Muscle layer of duodenum (tissue), 2 donors: ENCODE results near the gene GPD2.
A peak's percentile ranks its signal among the peaks of the same experiment; 100 is the strongest.

Experiments
- H3K27ac ChIP-seq: one replicate; pipeline ENCODE4 v1.7.0; 2013; ENCODE audit warnings: mild to moderate bottlenecking, low read length
- H3K27me3 ChIP-seq: one replicate; pipeline ENCODE4 v1.7.0; 2013; ENCODE audit warnings: low read depth, mild to moderate bottlenecking, control low read depth, low read length
- H3K36me3 ChIP-seq, 2 donors: one replicate each; pipeline ENCODE4 v1.7.0; 2013; ENCODE audit warnings: low read length in 2 of 2, control low read depth in 1 of 2, mild to moderate bottlenecking in 1 of 2; ENCODE audit not compliant: insufficient read depth in 2 of 2, control insufficient read depth in 1 of 2
- H3K4me1 ChIP-seq, 2 donors: one replicate each; pipeline ENCODE4 v1.7.0; 2013; ENCODE audit warnings: low read length in 2 of 2, mild to moderate bottlenecking in 2 of 2, control low read depth in 1 of 2, moderate library complexity in 1 of 2; ENCODE audit not compliant: insufficient read depth in 2 of 2, control insufficient read depth in 1 of 2
- H3K4me3 ChIP-seq, 2 donors: one replicate each; pipeline ENCODE4 v1.7.0; 2013; ENCODE audit warnings: low read length in 2 of 2, low read depth in 1 of 2, mild to moderate bottlenecking in 1 of 2
- H3K9me3 ChIP-seq, 2 donors: one replicate each; pipeline ENCODE4 v1.7.0; 2013; ENCODE audit warnings: low read length in 2 of 2, control low read depth in 1 of 2, mild to moderate bottlenecking in 1 of 2; ENCODE audit not compliant: control insufficient read depth in 1 of 2
- donor health status: healthy.

Gene GPD2

DNA sequence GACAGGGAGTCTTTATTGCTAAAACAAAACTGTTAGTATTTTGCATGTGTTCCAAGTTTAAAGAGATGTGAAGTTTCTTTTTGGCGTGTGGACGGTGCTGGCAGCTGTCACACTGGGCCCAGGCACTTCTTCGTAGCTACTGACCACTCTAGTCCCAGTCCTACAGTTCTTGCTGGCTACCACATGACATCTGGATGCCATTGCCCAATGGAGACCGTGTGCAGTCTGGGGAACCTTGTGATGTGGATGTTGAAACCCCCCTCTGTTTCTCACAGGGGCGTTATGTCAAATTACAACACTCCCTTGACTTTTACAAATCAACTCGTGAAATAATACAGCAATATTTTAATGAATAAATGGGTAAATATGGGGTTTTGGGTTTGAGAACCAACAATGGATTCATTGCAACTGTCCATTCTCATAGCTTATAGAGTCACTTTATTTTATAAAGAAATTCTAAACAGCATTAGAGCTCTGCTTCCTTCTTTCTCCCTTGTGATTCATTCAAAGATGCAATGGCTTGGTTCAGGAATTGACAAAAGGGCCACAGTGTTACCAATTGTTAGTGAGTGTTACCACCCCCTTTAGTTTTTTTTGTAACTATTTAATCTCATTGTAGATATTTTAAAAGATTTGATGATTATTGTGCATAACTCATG is 1.2 kb downstream of the GPD2 start:
- peak overlapping the region; percentile 77 to 95 for H3K4me3 ChIP-seq
- H3K4me1 ChIP-seq = peaks cover 11 to 17% of the 10 kb centered on the region in 2 donors
- no peaks in the 10 kb centered on the region for H3K27me3 ChIP-seq
- H3K36me3 ChIP-seq = peaks cover 0 to 7% of the 10 kb centered on the region in 2 donors
- H3K27ac ChIP-seq = peak overlapping the region; percentile 93
- no peaks in the 10 kb centered on the region for H3K9me3 ChIP-seq

DNA sequence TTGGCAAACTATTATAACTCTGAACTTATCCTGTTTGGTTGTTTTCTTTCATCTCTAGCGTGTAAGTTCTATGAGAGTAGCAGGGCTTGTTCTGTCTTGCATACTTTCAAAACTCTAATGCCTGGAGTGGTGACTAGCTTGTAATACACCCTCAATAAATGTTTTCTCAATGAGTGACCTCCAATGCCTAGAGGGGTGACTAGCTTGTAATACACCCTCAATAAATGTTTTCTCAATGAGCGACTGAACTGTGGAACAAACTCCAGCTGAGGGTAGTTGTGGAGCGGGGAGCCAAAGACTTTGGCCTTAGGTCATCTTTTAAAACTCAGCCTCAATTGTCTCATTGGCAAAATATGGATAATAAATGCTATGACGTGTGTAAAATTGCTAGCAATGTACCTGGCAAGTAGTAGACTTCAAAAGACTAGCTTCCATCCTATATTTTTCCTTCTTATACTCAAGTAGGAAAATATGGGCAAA is 1.8 kb downstream of the GPD2 start:
- H3K27ac ChIP-seq = no peak overlapping the region
- H3K27me3 ChIP-seq = no peaks in the 10 kb centered on the region
- H3K9me3 ChIP-seq = no peaks in the 10 kb centered on the region
- H3K4me3 ChIP-seq = peak overlapping the region in 1 of 2 donors; percentile 95
- H3K4me1 ChIP-seq = peaks cover 11 to 17% of the 10 kb centered on the region in 2 donors
- peaks cover 0 to 7% of the 10 kb centered on the region in 2 donors for H3K36me3 ChIP-seq

DNA sequence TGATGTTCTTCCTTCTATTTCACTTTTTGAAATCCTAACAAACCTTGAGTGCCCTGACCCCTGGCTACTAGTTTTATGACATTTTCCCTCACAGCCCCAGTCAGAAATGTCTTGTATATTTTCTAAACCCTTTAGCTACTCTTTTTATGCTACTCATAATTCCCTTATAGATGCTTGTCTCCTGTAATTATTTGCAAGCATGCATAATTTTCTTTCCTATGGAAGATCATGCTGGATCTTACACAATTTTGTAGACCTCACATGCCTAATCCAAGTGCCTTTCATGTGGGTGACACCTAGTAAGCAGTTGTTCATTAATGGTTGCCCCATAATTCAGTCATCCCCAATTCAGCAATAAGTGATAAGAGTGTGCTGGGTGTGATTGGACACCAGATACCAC is 6.9 kb downstream of the GPD2 start:
- Histone ChIP-seq H3K4me1 (peaks cover 0 to 1% of the 10 kb centered on the region in 2 donors), H3K27me3 (no peaks in the 10 kb centered on the region), H3K36me3 (no peaks in the 10 kb centered on the region), H3K4me3 (no peak overlapping the region), H3K27ac (no peak overlapping the region), H3K9me3 (no peaks in the 10 kb centered on the region)

DNA sequence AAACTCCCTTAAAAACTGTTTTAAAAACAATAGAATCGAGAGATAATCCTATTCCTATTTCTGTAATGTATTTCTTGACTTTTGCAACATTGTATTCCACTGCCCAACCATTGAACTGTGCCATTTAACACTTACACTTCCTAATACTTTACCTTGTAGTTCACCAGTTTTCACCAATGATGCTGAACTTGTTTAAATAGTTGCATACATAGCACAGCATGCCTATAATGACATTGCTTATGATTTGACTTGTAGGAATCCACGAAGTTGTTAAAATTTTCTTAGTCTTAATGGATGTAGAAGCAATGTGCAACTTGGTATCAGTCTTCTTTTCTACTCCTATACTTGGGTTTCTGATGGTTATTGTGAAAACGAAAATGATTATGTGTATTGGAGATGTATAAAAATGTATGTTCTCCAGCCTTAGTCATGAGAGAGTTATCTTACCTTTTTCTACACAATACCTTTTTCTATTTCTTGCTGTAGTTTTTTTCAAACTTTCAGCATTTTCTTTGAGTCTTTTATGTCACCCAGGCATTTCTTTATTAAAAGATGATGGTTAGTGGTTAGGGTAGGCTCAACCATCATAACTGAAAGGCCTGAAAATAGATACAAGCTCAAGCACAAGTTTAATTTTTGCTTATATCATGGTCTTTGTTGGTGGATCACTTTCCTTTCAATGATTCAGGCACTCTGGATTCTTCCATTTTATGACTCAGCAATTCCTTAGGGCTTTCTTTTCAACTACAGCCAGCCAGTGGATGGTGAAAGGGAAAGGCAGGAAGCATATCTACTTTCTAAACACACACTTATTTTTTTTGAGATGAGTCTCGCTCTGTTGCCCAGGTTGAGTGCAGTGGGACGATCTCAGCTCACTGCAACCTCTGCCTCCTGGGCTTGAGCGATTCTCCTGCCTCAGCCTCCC is 9.4 kb downstream of the GPD2 start:
- H3K4me1 ChIP-seq = no peaks in the 10 kb centered on the region
- H3K36me3 ChIP-seq = no peaks in the 10 kb centered on the region
- H3K9me3 ChIP-seq = no peaks in the 10 kb centered on the region
- H3K27me3 ChIP-seq = no peaks in the 10 kb centered on the region
- no peak overlapping the region for H3K4me3 ChIP-seq
- no peak overlapping the region for H3K27ac ChIP-seq

DNA sequence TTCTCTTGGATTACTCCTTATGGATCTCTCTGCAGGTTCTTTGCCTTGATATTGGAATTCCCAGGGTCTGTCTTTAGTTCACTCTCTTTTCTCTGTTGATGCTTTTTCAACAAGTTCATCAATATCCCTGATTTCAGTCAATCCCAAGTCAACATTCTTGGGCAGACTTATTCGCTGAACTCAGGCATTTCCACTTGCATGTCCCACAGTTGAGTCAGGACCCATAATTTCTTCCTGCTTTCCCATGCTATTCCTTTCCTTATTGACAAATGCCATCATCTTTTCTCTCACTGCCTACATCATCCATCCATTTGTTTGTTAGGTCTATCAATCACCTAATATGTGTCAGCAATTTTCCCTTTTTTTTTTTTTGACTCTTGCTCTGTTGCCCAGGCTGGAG is 11.6 kb downstream of the GPD2 start:
- Histone ChIP-seq H3K4me3 (no peak overlapping the region), H3K9me3 (no peaks in the 10 kb centered on the region), H3K27ac (no peak overlapping the region), H3K36me3 (no peaks in the 10 kb centered on the region), H3K4me1 (no peaks in the 10 kb centered on the region), H3K27me3 (no peaks in the 10 kb centered on the region)

DNA sequence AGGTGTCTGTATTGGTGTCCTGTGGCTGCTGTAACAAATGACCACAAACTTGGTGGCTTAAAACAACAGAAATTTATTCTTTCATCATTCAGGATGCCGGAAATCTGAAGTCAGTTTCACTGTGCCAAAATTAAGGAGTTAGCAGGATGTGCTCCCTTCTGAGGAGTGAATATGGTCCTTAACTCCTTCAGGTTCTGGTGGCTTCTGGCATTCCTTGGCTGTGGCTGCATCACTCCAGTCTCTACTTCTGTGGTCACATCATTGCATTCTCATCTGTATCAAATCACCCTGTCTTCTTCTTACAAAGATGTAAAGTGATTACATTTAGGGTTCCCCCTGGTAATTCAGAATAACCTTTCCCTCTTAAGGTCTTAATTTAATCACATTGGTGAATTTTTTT is 12.6 kb downstream of the GPD2 start:
- Histone ChIP-seq H3K4me3 (no peak overlapping the region), H3K9me3 (no peaks in the 10 kb centered on the region), H3K36me3 (no peaks in the 10 kb centered on the region), H3K27me3 (no peaks in the 10 kb centered on the region), H3K4me1 (no peaks in the 10 kb centered on the region), H3K27ac (no peak overlapping the region)

DNA sequence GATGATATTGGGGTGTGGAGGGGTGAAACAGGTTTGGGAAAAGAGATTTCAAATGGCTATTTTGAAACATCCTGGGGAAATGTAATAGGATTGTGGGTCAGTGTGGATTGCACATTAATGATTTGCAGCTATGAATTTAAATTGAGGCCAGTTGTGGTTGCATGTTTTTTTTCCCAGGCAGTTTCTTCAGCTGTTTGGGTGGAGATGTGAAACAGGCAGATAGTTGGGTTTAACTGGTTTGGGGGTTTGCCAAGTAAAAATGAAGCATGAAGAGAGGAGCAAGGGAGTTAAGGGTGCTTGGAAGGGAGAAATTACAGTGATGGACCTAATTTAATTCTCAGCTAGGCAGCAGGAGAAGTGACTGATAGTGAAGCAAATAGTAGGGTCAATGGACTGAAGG is 16.8 kb downstream of the GPD2 start:
- no peaks in the 10 kb centered on the region for H3K9me3 ChIP-seq
- H3K36me3 ChIP-seq = no peaks in the 10 kb centered on the region
- no peak overlapping the region for H3K27ac ChIP-seq
- no peaks in the 10 kb centered on the region for H3K27me3 ChIP-seq
- H3K4me3 ChIP-seq = no peak overlapping the region
- H3K4me1 ChIP-seq = peaks cover 0 to 10% of the 10 kb centered on the region in 2 donors

DNA sequence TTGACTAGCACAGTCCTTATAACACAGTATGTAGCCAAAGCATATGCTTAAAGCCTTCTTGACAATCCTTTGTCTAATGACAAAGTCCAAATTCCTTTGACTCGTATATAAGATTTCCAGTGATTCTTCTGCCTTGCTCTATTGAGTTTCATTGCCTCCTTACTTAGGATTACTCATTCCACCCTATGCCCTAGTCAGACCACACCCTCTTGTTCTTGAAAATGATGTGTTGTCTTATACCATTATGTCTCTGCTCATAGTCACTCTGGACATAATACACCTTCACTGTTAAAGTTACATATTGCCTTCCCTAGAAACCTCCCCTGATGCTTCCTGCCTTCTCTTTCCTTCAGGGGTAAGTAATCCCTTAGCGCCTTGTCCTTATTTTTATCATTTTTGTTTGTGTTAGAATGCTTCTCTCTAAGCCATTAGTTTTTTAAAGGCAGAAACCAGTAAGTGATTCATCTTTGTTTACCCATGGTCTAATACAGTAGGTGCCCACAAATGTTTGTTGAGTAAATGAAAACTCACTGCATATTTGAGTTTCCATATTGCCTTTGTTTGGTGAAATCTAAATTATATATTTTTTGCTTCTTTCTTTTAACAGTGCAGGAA is 19.3 kb downstream of the GPD2 start:
- no peaks in the 10 kb centered on the region for H3K36me3 ChIP-seq
- H3K4me1 ChIP-seq = peaks cover 0 to 13% of the 10 kb centered on the region in 2 donors
- H3K9me3 ChIP-seq = no peaks in the 10 kb centered on the region
- H3K27ac ChIP-seq = no peak overlapping the region
- no peak overlapping the region for H3K4me3 ChIP-seq
- no peaks in the 10 kb centered on the region for H3K27me3 ChIP-seq

DNA sequence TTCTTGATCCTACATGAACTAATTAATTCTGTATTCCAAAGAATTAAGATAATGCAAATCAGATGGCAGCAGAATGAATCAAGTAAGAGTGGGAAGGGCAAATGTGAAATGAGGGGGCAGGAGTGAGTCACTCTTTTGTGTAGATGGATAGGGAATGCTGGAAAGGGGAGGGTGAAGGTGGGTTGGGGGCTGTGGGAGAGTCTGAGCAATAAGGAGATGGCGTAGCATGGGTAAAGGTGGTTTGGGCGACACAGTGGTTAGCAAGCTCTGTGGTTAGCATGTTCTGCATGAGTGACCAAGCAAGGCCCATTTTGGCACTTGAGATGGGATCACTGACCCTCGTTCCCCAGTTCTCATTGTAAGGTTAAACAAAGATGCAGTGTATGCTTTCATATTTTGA is 20.4 kb downstream of the GPD2 start:
- Histone ChIP-seq H3K36me3 (no peaks in the 10 kb centered on the region), H3K27ac (no peak overlapping the region), H3K9me3 (no peaks in the 10 kb centered on the region), H3K27me3 (no peaks in the 10 kb centered on the region), H3K4me1 (peaks cover 0 to 13% of the 10 kb centered on the region in 2 donors), H3K4me3 (no peak overlapping the region)

DNA sequence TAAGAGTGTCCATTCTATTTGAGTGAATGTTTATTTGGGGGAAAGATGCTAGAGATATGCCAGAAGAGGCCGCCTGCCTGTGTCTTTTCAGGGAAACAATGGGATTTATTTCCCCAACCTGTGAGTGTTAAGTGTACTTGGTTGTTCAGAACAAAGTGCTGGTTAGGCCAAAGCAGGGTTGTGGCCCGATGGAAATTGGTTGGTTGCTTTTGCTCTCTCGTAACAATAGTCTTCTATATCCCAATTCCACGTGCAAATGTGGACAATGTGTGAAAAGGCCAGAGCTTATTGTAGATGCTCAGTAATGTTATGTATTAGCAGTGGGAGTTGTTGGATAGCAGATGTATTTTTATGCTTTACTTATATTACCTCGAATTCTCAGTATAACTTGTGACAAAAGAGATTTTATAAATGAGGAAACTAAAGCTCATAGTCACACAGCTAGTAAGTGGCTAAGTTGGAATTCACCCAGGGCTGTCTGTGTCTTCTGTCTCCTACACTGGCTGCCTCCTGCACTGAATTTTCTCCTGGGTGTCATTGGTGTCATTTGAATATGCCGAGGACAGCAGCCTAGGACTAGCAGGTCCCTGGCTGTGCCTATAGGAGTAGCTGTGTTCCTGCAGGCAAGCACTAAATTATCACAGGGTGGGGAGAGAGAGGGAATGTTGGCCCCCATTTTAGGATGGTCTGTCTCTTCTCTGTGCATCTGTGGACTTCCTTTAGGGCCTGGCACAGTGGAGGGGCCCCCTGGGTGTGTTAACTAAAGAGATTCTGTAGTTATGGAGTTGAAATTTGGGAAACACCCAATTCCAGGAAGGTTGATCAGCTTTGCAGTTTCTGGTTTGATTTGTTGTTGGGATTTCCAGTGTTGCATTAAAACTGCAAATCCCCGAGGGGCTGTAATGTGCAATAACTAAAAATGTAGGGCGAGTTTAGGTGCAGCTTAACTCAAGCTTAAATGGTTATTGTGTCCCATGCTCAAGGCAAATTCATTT is 21.6 kb downstream of the GPD2 start:
- H3K9me3 ChIP-seq = no peaks in the 10 kb centered on the region
- peaks cover 0 to 13% of the 10 kb centered on the region in 2 donors for H3K4me1 ChIP-seq
- H3K4me3 ChIP-seq = no peak overlapping the region
- no peaks in the 10 kb centered on the region for H3K36me3 ChIP-seq
- no peaks in the 10 kb centered on the region for H3K27me3 ChIP-seq
- H3K27ac ChIP-seq = no peak overlapping the region
